ENCODE data around the gene AKAIN1.

The AKAIN1 gene

GRCh38 chr18:5197032-5197434 is at the start of gene AKAIN1:
AKAIN1 (minus strand) TSS chr18:5197257; CDS start chr18:5197053, 204 bp downstream.
- no peak for DNase-seq

GRCh38 chr18:5244941-5245340 is 47.9 kb upstream of the AKAIN1 start:
- no peak for DNase-seq

- DNase-seq: no peak
Measured at GRCh38 chr18:5239447-5239846, 42.4 kb upstream of the AKAIN1 start.

GRCh38 chr18:5238371-5238976 is 41.4 kb upstream of the AKAIN1 start:
- DNase-seq: no peak

GRCh38 chr18:5237723-5238370 is 40.8 kb upstream of the AKAIN1 start:
- no peak for DNase-seq

GRCh38 chr18:5237083-5237722 is 40.1 kb upstream of the AKAIN1 start:
- DNase-seq: peak; percentile 2

GRCh38 chr18:5214583-5215351 is 17.7 kb upstream of the AKAIN1 start:
- no peak for DNase-seq

GRCh38 chr18:5207471-5208150 is 10.6 kb upstream of the AKAIN1 start:
- no peak for DNase-seq

GRCh38 chr18:5198311-5198710 is 1.3 kb upstream of the AKAIN1 start:
- no peak for DNase-seq

GRCh38 chr18:5197461-5197860 is 404 bp upstream of the AKAIN1 start:
- DNase-seq: no peak

GRCh38 chr18:5196253-5197031 is 615 bp downstream of the AKAIN1 start:
- DNase-seq: no peak

GRCh38 chr18:5195656-5196055 is 1.4 kb downstream of the AKAIN1 start:
- no peak for DNase-seq

- no peak for DNase-seq
Measured at GRCh38 chr18:5180254-5180653, 16.8 kb downstream of the AKAIN1 start.

GRCh38 chr18:5178519-5178918 is 18.5 kb downstream of the AKAIN1 start:
- DNase-seq: no peak

GRCh38 chr18:5175378-5175777 is 21.7 kb downstream of the AKAIN1 start:
- DNase-seq: no peak

GRCh38 chr18:5173646-5174045 is 23.4 kb downstream of the AKAIN1 start:
- no peak for DNase-seq

- DNase-seq: no peak
Measured at GRCh38 chr18:5173236-5173635, 23.8 kb downstream of the AKAIN1 start.

- no peak for DNase-seq
Measured at GRCh38 chr18:5167831-5168230, 29.2 kb downstream of the AKAIN1 start.

GRCh38 chr18:5166606-5167280 is 30.3 kb downstream of the AKAIN1 start:
- DNase-seq: no peak

- no peak for DNase-seq
Measured at GRCh38 chr18:5164903-5165302, 32.2 kb downstream of the AKAIN1 start.

GRCh38 chr18:5162111-5162510 is 34.9 kb downstream of the AKAIN1 start:
- no peak for DNase-seq

- DNase-seq: no peak
Measured at GRCh38 chr18:5159080-5159479, 38.0 kb downstream of the AKAIN1 start.
